Amniotic stem cell (primary cell): ENCODE data around the gene GCFC2.
"Not testable (repeated sequence)": the region's sequence is repeated elsewhere in the genome, so short reads cannot be mapped to it uniquely, and the experiment has no call there.

Experiments
- DNase-seq: peaks from one replicate; lab custom pipeline; 2025; lab: John Stamatoyannopoulos, UW

GCFC2 gene

DNA sequence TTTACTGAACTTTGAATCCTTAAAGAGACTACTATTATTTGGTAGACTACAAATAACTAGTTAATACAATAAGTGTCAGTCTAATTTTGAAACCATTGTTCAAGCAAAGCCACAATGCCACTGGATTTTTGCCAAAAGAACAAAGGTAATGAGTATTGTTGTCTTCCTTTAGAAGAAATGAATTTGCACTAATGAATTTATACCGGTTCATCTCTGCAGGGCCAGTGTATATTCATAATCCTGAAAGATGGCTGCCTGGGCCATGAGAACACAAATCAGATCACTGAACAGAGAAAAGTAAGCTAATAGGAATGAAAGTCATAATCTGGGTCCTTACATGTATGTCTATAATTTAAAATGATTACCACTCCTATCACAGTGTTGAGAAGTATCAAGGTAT, 31.2 kb downstream of the GCFC2 start:
- no peak for DNase-seq

DNA sequence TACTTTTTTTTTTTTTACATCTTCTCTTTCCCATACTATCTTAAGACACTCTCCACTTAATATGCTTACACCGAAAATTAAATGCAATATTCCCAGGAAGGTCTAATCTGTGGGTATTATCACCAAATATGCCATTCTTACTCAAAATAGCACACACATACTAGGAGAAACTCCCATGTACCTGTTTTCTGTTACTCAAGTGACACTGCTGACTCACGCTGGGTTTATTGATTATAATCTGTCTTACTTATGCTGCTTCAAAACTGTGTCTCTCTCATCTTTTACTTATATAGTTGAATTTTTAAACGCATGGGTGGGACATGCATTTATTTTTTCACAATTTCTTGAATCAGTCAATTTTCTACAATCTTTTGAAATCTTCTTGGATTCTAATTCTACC, 34.3 kb downstream of the GCFC2 start:
- DNase-seq = no peak

DNA sequence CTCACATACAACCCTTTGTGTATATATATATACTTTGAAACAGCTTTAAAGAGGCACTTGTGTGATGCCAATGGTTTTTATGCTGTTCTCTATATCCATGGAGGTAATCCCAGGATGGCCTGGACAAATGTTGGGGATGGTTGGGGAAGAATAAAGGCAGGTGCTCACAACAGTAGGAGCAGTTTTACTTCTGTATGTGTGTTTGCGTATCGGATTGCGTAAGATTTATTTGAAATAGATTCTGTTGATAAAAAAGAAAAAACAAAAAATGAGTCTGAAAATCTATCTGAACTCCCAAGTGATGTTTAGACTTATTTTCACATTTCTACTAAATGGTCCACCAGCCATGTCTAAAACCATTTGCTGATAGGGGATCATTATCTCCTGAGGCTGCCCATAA, 34.8 kb downstream of the GCFC2 start:
- no peak for DNase-seq

DNA sequence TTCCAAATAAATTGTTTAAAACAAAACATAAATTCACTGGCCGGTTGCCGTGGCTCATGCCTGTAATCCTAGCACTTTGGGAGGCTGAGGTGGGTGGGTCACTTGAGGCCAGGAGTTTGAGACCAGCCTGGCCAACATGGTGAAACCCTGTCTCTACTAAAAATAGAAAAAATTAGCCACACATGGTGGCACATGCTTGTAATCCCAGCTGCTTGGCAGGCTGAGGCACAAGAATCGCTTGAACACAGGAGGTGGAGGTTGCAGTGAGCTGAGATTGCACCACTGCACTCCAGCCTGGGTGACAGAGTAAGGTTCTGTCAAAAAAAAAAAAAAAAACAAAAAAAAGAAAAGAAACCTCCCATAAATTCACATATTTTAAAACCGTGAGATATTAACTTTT, 35.3 kb downstream of the GCFC2 start:
- not testable (repeated sequence) for DNase-seq

DNA sequence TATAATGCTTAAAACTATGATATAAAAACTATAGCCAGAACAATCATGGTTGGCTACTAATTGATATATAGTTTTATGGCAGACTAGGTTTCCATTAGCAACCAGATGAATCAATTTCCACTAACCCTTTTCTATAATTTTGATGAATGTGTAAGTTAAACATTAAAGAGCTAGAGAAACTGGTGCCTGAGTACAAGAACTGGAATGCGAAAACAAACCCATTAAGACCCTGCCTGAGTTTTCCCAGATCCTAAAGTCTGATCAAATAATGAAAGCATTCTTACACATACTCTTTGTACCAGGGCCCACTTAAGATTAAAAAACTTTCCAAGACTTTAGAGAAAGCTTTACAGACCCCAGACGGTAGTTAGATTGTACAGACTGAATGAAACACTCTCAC, 42.8 kb downstream of the GCFC2 start:
- no peak for DNase-seq

DNA sequence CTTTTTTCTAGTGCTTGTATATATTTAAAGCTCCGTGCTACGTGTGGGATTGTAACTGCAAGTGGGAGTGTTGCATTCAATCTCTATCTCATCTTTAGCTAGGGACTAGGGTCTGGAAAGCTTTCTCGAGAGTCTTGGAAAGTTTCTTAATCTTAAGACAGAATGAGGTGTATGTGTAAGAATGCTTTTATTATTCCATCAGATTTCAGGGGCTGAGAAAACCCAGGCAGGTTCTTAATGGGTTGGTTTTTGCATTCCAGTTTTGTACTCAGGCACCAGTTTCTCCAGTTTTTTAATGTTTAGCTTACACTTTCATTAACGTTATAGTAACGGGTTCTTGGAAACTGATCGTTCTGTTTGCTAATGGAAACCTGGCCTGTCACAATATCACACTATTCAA, 43.8 kb downstream of the GCFC2 start:
- no peak for DNase-seq

DNA sequence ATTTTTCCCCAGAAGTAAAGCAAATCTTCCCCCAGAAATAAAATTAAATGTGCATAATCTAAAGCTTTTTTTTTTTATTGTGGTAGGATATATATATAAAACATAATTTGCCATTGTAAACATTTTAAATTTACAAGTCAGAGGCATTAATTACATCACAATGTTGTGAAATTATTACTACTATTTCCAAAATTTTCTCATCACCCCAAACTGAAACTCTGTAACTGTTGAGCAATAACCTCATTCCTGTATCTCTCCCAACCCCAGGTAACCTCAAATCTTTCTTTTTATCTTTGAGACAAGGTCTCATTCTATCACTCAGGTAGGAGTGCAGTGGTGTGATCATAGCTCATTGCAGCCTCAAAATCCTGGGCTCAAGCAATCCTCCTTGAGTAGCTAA, 52.9 kb downstream of the GCFC2 start:
- no peak for DNase-seq

DNA sequence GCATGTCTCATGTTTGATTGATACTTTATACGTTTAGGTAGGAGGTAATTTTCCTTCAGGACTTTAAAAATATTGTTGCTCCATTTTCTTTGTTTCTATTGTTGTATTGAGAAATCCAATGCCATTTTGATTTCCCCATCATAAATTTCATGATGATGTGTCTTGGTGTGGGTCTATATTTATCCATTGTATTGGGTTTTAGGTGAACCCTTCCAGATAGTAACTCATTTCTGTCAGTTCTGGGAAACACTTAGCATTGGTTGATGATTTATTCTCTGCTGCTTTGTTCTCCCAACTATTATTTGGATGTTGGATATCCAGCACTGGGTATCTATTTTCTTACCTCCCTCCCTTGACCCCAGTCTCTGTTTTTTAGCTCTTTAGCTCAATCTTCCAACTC, 54.2 kb downstream of the GCFC2 start:
- no peak for DNase-seq

DNA sequence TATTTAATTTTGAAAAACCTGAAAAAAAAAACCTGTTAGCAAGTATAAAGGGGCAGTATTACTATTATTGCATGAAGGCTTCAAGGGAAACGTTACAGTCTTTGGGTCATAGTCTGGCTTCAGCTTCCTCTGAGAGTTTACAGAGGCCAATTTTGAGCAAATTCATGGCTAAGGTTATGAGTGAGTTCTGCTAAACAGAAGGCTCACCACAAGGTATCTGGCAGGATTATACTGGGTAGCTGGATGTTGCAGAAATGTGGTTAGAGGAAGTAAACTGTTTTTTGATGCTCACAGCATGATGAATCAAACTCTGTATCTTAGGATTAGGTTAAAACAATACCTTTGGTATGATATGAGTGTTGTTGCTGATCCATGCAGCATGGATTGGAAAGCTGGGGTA, 54.9 kb downstream of the GCFC2 start:
- DNase-seq = no peak

DNA sequence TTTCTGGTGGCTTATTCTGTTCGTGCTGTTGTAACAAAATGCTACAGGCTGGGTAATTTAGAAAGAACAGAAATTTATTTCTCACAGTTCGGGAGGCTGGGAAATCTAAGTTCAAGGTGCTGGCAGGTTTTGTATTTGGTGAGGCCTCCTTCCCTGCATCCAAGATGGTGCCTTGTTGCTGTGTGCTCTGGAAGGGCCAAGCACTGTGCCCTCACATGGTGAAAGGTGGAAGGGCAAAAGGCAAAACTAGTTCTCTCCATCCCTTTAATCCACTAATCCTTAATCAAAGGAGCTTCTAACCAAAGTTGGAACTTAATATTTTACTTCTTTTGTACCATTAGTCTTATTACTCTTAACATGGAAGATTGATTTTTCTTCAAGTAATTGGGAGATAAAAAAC, 56.7 kb downstream of the GCFC2 start:
- no peak for DNase-seq

DNA sequence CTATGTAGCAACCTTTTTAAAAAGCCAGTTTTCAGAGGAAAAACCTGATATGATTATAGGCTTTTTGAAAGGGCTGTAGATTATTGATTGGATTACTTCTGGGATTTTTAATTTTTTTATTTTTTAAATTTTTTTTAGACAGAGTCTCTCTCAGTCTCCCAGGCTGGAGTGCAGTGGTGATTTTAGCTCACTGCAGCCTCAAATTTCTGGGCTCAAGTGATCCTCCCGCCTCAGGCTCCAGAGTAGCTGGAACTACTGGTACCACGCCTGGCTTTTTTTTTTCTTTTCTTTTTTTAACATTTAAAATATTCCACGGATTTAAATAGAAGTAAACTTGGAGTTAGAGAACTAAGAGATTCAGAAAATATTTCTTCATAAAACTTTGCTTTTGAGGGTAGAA, 62.9 kb downstream of the GCFC2 start:
- no peak for DNase-seq

DNA sequence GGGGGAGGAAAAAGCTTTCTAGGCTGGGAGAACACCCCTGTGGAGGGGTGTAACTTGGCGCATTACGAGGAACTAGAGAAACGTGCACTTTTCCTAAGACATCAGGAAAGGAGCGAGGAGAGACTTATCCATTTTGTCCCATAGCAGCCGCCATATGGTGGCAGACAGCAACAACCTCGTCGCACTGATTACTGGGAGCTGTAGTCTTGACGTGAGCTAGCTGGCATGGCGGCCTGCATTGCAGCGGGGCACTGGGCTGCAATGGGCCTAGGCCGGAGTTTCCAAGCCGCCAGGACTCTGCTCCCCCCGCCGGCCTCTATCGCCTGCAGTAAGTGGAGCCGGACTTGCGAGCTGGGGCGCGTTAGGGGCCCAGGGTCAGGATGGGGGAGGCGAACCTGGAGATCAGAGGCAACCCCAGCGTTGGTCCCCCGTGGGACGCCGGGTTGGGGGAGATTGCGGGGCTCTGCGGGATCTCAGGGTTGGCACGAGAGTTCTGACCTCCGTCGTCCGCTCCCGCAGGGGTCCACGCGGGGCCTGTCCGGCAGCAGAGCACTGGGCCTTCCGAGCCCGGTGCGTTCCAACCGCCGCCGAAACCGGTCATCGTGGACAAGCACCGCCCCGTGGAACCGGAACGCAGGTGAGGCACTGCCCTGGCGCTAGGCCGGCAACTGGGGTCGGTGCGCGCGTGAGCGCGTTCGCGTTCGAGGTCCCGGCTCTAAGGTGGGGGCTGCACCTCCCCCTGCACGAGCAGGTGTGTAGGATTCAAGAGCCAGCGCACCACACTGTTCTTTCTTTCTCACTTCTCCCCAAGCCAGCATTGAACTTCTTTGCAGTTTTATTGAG, 63.9 kb downstream of the GCFC2 start, which contains the start of gene MRPL19:
Gene MRPL19, plus strand, starts transcription at position 201 of the 843 bp plus-strand sequence. Its CDS starts 25 bp downstream, at position 226.
- DNase-seq = peak; percentile 77

DNA sequence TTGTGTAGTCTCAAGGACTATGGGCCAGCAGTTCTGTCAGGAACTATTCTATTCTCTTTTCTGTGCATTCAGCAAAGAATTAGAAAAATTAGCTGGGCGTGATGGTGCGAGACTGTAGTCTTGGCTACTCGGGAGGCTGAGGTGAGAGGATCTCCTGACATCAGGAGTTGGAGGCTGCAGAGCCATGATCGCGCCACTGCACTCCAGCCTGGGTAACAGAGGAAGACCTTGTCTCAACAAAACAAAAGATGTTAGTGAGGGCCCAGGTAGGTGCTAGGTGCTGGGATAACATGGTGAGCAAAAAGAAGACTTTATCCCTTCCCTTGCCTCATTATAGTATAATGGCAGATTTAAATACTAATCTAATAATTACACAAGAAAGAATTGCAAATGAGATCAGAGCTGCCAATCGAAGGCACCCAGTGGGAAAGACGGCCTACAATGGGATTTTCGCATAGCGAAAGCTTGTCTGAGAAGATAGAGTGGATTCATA, 64.6 kb downstream of the GCFC2 start:
- no peak for DNase-seq

DNA sequence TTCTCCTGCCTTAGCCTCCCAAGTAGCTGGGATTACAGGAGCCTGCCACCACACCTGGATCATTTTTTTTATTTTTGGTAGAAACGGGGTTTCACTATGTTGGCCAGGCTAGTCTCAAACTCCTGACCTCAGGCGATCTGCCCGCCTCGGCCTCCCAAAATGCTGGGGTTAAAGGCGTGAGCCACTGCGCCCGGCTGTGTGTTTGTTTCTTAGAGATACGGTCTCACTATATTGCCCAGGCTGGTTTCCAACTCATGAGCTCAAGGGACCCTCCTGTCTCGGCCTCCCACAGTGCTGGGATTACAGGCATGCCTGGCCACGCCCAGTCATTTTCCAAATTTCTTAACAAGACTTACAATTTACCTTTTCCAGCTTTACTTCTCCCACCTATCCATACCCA, 65.1 kb downstream of the GCFC2 start:
- no peak for DNase-seq

DNA sequence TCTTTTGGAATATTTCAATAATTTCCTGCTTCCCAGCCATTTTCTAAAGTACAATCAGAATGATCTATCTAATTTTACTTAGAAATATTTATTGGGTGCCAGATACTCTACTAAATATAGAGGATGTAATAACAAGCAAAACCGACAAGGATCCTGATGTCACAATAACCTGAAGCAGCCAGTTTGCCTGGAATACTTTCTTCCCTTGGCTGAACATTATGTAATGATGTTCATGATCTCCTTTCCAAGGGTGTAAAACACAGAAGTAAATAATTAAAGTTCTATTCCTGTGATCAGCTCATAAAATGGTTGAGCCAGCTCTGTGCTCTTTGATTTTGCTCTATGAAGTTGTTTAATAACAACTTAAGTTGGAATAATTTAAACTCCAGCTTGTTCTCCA, 66.7 kb downstream of the GCFC2 start:
- DNase-seq = no peak

DNA sequence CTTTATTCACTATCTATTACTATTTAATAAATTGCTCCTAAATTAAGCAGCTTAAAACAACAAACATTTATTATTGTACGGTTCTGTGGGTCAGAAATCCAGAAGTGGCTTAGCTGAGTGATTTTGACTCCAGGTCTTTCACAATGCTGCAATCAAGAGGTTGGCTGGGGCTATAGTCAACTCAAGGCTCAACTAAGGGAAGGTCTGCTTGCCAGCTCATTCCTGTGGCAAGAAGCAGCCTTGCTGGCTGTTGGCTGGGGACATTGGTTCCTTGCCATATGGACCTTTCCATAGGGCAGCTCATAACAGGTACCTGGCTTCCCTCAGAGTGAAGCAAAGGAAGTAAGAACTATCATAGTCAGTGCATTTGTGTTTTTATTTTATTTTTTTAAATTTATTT, 69.1 kb downstream of the GCFC2 start:
- DNase-seq = no peak

DNA sequence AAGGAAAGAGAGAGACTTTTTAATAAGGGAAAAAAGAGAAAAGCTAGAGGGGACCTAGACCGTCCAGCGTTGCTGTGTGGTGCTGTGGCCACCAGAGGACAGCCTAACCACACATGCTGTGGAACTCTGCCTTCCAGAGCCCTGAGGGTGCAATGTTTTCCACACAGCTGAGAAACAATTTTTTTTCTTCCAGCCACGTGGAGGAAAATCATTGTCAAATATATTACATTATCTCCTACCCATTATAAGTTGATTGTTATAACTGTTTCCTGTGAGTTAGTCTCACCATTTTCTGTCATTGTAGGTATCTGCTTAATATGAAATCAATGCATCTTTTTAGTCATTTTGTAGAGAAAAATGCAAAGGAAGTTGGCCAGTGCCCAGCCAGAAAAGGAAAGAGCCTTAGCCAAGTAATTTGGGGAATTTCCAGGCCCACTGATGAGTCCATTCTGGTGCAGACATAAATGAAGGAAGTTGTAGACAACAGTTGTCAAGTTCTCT, 70.0 kb downstream of the GCFC2 start:
- DNase-seq = peak; percentile 55

DNA sequence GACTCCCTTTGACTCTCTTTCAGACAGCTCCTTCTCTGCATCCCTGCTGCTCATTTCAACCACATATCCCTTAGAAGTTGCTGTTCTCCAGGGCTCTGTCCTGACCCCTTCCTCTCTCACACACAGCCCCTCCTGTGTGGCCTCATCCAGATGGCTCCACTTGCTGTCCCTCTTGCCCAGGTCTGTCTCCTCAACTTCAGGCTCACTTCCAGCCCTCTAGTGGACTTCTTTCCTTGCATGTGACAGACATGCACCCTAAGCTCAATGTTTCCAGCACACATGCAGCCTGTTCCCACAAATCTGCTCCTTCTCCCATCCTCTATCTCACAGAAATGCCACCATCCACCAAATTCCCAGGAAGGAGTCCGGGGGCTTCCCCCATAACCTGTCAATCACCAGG, 73.1 kb downstream of the GCFC2 start:
- DNase-seq = no peak

DNA sequence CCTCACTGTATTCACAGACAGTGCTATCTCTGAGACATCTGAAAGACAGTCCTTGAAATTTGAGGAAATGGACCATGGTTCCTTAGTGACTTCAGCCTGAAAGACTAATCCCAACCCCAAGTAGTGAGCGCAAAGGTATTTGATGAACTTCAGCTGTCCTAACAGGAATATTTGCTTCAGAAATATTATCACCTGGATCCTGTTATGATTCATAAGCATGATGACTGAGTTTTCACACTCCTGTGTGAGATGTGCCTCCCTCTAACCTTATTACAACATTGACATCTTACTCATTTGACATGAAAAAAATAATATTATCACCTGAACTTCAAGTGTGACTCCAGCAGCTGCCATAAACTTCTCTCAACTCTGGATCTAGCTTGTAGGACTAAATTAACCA, 75.8 kb downstream of the GCFC2 start:
- no peak for DNase-seq

DNA sequence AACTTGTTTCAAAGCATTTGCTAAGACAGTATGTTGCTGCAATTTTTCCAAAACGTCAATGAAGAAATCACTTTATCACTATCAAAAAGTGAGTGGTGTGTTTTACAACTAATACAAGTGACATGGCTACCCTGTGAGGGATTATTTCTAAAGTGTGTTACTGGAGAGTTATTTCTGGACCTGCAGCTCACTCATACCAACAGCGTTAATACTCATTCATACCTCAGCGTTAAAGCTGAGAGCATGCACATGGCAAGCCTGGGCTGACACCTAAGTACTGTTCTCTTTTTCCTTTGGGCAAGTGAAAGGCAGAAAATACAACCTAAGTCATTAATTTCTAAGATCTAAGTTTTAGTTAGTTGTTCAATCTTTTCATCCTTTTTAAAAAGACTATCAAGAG, 77.1 kb downstream of the GCFC2 start:
- no peak for DNase-seq

DNA sequence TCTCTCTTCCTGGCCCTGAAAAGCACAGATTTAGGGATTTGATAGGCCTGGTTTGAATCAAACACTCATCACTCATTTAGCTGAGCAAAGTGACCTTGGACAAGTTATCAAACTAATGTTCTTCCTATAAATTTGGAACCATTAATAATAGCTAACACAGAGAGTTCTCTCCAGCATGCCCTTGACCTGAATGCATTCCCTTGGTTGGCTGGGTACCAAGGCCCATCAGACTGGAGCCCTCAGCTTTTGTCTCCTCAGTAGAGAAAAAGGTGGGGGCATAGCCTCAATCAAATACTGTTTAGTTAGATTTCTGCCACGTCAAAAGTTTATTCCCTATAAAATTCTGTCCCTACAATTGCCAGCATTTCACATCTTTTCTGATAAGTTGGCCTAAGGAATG, 77.9 kb downstream of the GCFC2 start:
- DNase-seq = no peak

DNA sequence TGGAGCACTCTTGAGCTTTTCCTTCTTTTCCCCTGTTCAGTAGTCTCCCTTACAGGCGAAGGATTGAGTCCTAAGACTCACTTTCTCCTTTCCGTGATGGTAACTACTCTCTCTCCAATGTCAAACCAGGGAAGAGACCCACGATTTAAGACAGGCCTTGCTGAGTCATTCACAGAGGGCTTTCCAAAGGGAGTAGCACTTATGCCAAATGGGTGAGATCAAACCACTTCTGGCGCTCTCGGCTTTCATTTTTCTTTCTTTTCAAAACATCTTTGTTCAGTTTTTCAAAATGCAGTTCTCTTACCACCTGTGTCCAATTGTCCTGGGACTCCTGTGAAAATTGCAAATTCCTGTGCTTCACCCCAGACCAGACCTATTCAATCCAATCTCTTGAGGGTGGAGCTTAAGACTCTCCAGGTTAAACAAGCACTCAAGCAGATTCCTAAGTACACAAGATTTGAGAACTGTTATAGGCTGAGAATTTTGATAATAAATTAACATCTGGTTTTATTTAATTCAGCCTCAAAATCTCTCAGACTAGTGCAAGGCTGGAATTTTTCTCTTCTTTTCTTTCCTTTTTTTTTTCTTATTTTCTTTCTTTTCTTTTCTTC, 78.5 kb downstream of the GCFC2 start:
- DNase-seq = no peak

DNA sequence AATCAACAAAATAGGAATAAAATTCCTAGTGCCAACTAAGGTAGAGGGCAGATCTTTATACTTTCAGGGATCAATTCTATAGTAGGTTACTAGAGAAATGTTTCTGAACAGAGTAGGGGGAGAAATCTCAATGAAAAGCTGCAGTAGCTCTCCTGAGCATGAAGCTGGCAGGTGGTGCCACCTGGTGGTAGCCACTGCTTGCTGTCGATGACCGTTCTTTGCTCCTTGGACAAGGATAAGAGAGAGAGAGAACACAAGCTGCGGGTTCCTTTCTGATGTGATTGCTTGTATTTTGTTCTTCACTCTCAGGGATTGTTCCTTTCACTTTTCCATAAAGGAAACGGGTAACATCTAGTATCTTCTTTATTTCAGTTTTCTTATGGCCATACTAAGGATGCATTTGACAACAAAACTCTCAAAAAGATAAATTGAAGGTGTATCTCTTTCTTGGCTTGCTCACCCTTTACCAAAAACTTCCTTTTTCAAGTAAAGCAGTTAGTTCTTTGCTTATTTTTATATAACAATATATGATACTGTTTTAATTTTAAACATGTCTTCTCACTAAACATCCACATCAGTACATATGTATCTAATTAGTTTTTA, 82.7 kb downstream of the GCFC2 start:
- peak; percentile 68 for DNase-seq
